ENCODE measurements around the gene LOX. TPM values are rescaled to one million over a fixed set of nuclear protein-coding genes. Genes with fewer than 3 reads are reported as not detected.

Gene LOX, protein sequence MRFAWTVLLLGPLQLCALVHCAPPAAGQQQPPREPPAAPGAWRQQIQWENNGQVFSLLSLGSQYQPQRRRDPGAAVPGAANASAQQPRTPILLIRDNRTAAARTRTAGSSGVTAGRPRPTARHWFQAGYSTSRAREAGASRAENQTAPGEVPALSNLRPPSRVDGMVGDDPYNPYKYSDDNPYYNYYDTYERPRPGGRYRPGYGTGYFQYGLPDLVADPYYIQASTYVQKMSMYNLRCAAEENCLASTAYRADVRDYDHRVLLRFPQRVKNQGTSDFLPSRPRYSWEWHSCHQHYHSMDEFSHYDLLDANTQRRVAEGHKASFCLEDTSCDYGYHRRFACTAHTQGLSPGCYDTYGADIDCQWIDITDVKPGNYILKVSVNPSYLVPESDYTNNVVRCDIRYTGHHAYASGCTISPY
- total RNA-seq, result not detected

GRCh38 chr5:122078116-122079110, at the start of gene LOX:
TSS of gene LOX (minus strand) at chr5:122078259. CDS start at chr5:122077985, 274 bp downstream.
- peak; percentile 17 for DNase-seq
- ChIA-PET POLR2A (no interaction called here), CTCF (no interaction called here)
- no peak within 1 kb of the TSS for H3K27ac Mint-ChIP-seq
- no peaks in the 10 kb centered on the region for H3K9me3 Mint-ChIP-seq
- H3K36me3 Mint-ChIP-seq (ENCODE audit: low read depth), result no peaks in the 10 kb centered on the region
- H3K4me1 Mint-ChIP-seq (ENCODE audit: low read depth), result peaks cover 16% of the 10 kb centered on the region
- H3K4me3 Mint-ChIP-seq, result peak within 1 kb of the TSS; percentile 65
- intact Hi-C loops (cut with micrococcal nuclease), result no loop called here
- ATAC-seq, result no peak
- peaks cover 56% of the 10 kb centered on the region for H3K27me3 Mint-ChIP-seq
- TF ChIP-seq CTCF (IDR thresholded peaks at IDR 0.05), result no peak

DNA sequence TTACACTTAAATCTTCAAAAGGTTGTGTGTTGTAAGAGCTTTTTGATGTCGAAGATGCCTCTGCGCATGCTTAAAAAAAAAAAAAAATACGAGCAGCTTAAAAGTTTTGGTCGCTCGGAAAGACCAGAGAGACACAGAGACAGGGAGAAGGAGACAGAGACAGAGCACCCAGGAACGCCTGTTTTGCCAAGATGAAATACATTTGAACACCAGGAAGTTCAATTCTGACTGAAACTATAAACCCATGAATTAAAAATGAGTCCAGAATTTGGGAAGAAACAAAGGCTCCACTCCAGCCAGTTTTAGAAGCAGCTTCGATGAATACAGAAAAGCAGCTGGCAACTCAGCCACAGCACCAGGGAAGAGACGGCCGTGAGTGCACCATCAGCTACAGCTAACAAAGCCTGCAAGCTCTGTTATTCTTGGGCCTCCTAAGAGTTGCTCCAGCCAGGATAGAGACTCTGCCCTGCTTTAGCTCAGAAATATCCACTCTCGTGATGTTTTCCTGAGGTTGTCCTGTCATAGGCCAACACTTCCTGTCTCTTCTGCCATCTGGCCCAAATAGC, 48.8 kb upstream of the LOX start:
- H3K4me3 Mint-ChIP-seq, result no peak overlapping the region
- no peak for ATAC-seq
- CTCF ChIA-PET, result no interaction called here

GRCh38 chr5:122126177-122126755, 48.2 kb upstream of the LOX start:
- H3K27ac Mint-ChIP-seq, result no peak overlapping the region
- DNase-seq, result no peak
- ATAC-seq, result no peak
- H3K4me3 Mint-ChIP-seq, result no peak overlapping the region
- H3K27me3 Mint-ChIP-seq, result no peaks in the 10 kb centered on the region
- no peaks in the 10 kb centered on the region for H3K36me3 Mint-ChIP-seq (ENCODE audit: low read depth)
- no peaks in the 10 kb centered on the region for H3K4me1 Mint-ChIP-seq (ENCODE audit: low read depth)
- no peak for TF ChIP-seq CTCF (IDR thresholded peaks at IDR 0.05)
- CTCF ChIA-PET, result no interaction called here
- POLR2A ChIA-PET, result no interaction called here
- intact Hi-C loops (cut with micrococcal nuclease), result no loop called here
- H3K9me3 Mint-ChIP-seq, result no peaks in the 10 kb centered on the region

More for the DNA sequence above, 48.8 kb upstream of the LOX start:
- intact Hi-C loops (cut with micrococcal nuclease), result no loop called here
- POLR2A ChIA-PET, result no interaction called here
- Mint-ChIP-seq H3K36me3 (ENCODE audit: low read depth) (no peaks in the 10 kb centered on the region), H3K4me1 (ENCODE audit: low read depth) (no peaks in the 10 kb centered on the region), H3K9me3 (no peaks in the 10 kb centered on the region), H3K27me3 (no peaks in the 10 kb centered on the region), H3K27ac (no peak overlapping the region)
- TF ChIP-seq CTCF (IDR thresholded peaks at IDR 0.05), result no peak
- no peak for DNase-seq

DNA sequence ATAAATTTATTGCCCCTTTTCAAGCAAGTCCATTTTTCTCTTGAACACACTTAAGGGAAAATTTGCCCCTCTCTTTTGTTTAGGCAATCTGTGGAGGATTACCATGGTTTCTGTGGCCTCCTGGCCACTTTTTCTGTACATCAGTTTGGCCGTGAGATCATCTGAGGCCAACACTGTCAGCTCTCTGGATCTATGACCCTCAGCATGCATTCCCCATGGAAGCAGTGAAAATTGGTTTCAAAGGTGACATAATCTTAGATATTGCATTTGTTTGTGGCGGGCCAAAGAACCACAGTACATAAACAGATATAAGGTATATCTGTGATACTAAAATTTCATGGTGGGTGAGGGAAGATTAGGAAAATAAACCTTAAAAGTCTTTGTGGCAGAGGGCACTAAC, 46.7 kb upstream of the LOX start:
- ATAC-seq, result no peak
- H3K36me3 Mint-ChIP-seq (ENCODE audit: low read depth), result no peaks in the 10 kb centered on the region
- CTCF ChIA-PET, result no interaction called here

More for the DNA sequence above, 46.7 kb upstream of the LOX start:
- H3K4me3 Mint-ChIP-seq, result no peak overlapping the region
- no peak overlapping the region for H3K27ac Mint-ChIP-seq
- TF ChIP-seq CTCF (IDR thresholded peaks at IDR 0.05), result no peak
- H3K27me3 Mint-ChIP-seq, result no peaks in the 10 kb centered on the region
- no peaks in the 10 kb centered on the region for H3K9me3 Mint-ChIP-seq
- no peaks in the 10 kb centered on the region for H3K4me1 Mint-ChIP-seq (ENCODE audit: low read depth)
- POLR2A ChIA-PET, result no interaction called here
- intact Hi-C loops (cut with micrococcal nuclease), result no loop called here
- DNase-seq, result no peak

Measured in activated CD8-positive, alpha-beta T cell treated with anti-CD3 and anti-CD28 coated beads for 36 hours (primary cell).